Type B pancreatic cell (in vitro differentiated cells): Measurements from ENCODE around the gene KRT35. TPM values are rescaled to one million over a fixed set of nuclear protein-coding genes. Genes with fewer than 3 reads are reported as not detected.
"Not testable (repeated sequence)": the region's sequence is repeated elsewhere in the genome, so short reads cannot be mapped to it uniquely, and the experiment has no call there.

Source experiments
- DNase-seq: peaks from one replicate; pipeline ENCODE4 v3.0.0; 2021; ENCODE audit warnings: mixed read lengths; ENCODE audit not compliant: unreplicated experiment; ENCODE audit errors: extremely low spot score
- H3K27ac Mint-ChIP-seq: 2 replicates; pipeline ENCODE4 v1.8.0; 2021; ENCODE audit warnings: mild to moderate bottlenecking, mixed read lengths
- H3K27me3 Mint-ChIP-seq: 2 replicates; pipeline ENCODE4 v1.8.0; 2021; ENCODE audit warnings: mixed read lengths
- H3K36me3 Mint-ChIP-seq: 2 replicates; pipeline ENCODE4 v1.8.0; 2021; ENCODE audit warnings: mixed read lengths
- H3K4me1 Mint-ChIP-seq: one replicate; pipeline ENCODE4 v1.8.0; 2021; ENCODE audit warnings: mixed read lengths; ENCODE audit not compliant: unreplicated experiment
- H3K4me3 Mint-ChIP-seq: 2 replicates; pipeline ENCODE4 v1.8.0; 2021; ENCODE audit warnings: mild to moderate bottlenecking, mixed read lengths
- H3K9me3 Mint-ChIP-seq: 2 replicates; pipeline ENCODE4 v1.8.0; 2021; ENCODE audit warnings: mixed read lengths
- CTCF ChIP-seq: fragments of 200-600 bp; sonication (generic); conservative IDR thresholded peaks from 2 replicates; pipeline ENCODE4 v1.5.0; 2021; ENCODE audit warnings: antibody characterized with exemption, mild to moderate bottlenecking
- total RNA-seq: library from RNA; stranded (reverse); gene quantifications from 2 replicates; pipeline ENCODE4 v1.2.1, GENCODE V29; 2021; ENCODE audit warnings: low replicate concordance

Gene KRT35
- total RNA-seq, 1 donor from 2014 or later, result not detected

GRCh38 chr17:41439375-41439774 lies 41.6 kb downstream of the KRT35 start:
- DNase-seq, result no peak
- no peaks in the 10 kb centered on the region for H3K27me3 Mint-ChIP-seq
- H3K4me3 Mint-ChIP-seq, result no peak overlapping the region
- no peak for TF ChIP-seq CTCF
- H3K27ac Mint-ChIP-seq, result no peak overlapping the region
- peaks cover 4% of the 10 kb centered on the region for H3K4me1 Mint-ChIP-seq
- H3K36me3 Mint-ChIP-seq, result no peaks in the 10 kb centered on the region
- no peaks in the 10 kb centered on the region for H3K9me3 Mint-ChIP-seq

DNA sequence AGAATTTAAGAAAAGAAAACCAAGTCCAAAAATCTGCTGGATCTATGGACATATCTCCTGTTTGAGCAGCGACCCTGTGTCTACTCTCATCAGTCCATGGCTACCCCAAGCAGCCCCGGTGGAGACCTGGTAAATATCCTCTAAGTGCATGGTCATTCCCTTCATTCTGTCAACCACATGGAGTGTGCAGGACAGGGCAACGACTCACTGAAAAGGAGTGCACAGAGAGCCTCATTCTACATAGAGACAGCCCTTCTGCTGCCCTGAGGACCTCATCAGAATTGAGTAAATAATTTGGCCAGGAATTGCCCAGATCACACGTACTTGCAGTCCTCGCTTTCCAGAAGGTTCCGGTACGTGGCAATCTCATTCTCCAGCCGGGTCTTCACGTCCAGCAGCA lies 43.2 kb downstream of the KRT35 start:
- Mint-ChIP-seq H3K9me3 (no peaks in the 10 kb centered on the region), H3K27ac (no peak overlapping the region), H3K36me3 (no peaks in the 10 kb centered on the region), H3K27me3 (peaks cover 3% of the 10 kb centered on the region), H3K4me3 (no peak overlapping the region), H3K4me1 (peaks cover 8% of the 10 kb centered on the region)
- no peak for DNase-seq
- no peak for TF ChIP-seq CTCF

- Mint-ChIP-seq H3K4me3 (no peak overlapping the region), H3K4me1 (peaks cover 8% of the 10 kb centered on the region), H3K9me3 (no peaks in the 10 kb centered on the region), H3K27ac (no peak overlapping the region), H3K27me3 (peaks cover 3% of the 10 kb centered on the region), H3K36me3 (no peaks in the 10 kb centered on the region)
- no peak for TF ChIP-seq CTCF
- DNase-seq, result no peak
Observed at GRCh38 chr17:41437254-41437653, 43.7 kb downstream of the KRT35 start.

DNA sequence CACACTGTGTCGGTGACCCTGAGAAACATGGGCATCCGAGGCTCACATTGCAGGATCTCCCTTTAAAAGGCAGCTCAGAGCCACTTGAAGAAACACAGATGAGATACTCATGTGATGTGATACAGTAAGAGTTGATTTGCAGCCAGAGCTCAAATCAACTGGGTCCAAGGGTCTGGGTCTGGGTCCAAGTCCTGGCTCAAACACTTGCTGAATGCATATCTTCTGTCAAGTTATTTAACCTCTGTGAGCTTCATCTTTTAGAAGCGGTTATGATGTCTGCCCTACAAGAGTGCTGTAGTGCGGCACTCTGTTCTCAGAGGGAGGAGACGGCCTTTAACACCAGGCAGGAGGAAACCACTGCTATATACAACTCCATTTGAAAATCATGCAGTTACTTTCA lies 46.5 kb downstream of the KRT35 start:
- Mint-ChIP-seq H3K36me3 (no peaks in the 10 kb centered on the region), H3K27me3 (peaks cover 3% of the 10 kb centered on the region), H3K27ac (no peak overlapping the region), H3K9me3 (no peaks in the 10 kb centered on the region), H3K4me3 (no peak overlapping the region), H3K4me1 (peaks cover 8% of the 10 kb centered on the region)
- no peak for DNase-seq
- no peak for TF ChIP-seq CTCF

- Mint-ChIP-seq H3K27ac (no peak overlapping the region), H3K9me3 (no peaks in the 10 kb centered on the region), H3K4me3 (no peak overlapping the region), H3K4me1 (peaks cover 8% of the 10 kb centered on the region), H3K36me3 (no peaks in the 10 kb centered on the region), H3K27me3 (peaks cover 3% of the 10 kb centered on the region)
- no peak for DNase-seq
- TF ChIP-seq CTCF, result no peak
Observed at GRCh38 chr17:41434005-41434404, 46.9 kb downstream of the KRT35 start.

DNA sequence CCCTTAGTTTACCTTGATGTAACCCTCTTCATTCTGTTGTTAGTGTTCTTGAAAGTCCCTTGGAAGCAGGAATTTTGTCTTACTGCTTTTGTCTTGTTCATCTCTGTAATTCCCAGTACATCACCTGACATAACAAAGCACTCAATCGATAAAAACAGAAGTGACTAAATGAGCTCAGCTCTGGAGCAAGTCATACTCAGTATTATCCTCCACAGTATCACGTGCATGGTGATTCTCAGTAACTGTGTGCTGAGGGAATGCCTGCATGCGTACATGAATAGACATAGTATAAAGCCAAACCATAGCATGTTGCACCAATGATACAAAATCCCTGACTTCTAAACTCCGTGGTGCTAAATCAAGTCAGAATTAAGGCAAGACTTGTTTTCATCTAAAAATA lies 47.4 kb downstream of the KRT35 start:
- Mint-ChIP-seq H3K27ac (no peak overlapping the region), H3K4me3 (peak overlapping the region; percentile 3), H3K4me1 (peaks cover 8% of the 10 kb centered on the region), H3K36me3 (no peaks in the 10 kb centered on the region), H3K27me3 (peaks cover 3% of the 10 kb centered on the region), H3K9me3 (no peaks in the 10 kb centered on the region)
- DNase-seq, result no peak
- no peak for TF ChIP-seq CTCF

DNA sequence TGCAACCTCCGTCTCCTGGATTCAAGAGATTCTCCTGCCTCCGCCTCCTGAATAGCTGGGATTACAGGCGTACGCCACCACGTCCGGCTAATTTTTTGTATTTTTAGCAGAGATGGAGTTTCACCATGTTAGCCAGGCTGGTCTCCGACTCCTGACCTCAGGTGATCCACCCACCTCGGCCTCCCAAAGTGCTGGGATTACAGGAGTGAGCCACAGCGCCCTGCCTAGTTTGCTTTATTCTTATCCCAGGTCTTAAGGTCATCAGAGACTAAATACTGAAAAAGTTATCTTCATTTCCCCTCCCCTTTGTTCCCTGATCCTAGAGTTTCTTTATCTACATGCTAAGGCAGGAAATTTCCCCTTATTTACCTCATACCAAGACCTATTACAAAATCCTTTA lies 50.6 kb downstream of the KRT35 start:
- not testable (repeated sequence) for H3K4me1 Mint-ChIP-seq, H3K9me3 Mint-ChIP-seq, H3K27ac Mint-ChIP-seq, DNase-seq, H3K27me3 Mint-ChIP-seq, H3K36me3 Mint-ChIP-seq, H3K4me3 Mint-ChIP-seq
